ENCODE data around the gene ATP2B2. TPM values are rescaled to one million over a fixed set of nuclear protein-coding genes. Genes with fewer than 3 reads are reported as not detected.

ATP2B2 gene
- total RNA-seq, 1 experiment from 2014 or later, result not detected

- DNase-seq (ENCODE audit: low read depth), result no peak
Observed at GRCh38 chr3:10401990-10402761, 103.2 kb downstream of the ATP2B2 start.

DNA sequence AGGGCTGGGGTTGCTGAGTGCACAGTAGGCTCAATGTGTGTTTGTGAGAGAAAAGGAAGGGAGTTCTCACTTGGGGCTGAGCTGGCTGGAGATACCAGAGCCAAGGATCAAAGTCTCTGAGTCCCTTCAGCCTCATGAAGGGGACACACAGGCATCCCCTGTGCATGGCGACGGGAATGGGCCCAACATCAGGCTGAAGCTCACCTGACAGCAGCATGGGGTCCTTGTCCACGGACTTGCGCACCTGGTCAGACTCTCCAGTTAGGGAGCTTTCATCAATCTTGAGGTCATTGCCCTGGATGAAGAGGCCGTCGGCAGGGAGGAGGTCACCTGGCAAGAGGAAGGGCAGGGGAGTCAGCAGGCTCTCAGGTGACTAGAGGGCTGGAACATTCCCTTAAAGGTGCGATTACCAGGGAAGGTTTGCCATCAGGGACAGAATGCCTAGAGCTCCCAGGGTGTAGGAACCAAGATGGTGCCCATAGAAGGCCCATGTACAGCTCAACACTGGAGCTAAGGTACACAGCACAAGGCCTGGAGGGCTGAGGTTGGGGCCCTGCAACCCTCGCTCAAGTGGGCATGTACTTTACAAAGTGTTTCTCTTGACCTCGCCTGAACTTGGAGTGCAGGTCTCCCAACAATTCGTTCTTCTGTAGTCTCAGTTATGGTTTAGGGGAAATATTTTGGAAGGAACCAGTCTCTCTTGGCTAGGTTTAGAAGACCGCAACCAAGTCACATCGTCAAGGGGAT is 104.5 kb downstream of the ATP2B2 start:
- DNase-seq (ENCODE audit: low read depth), result no peak

- DNase-seq (ENCODE audit: low read depth), result no peak
Observed at GRCh38 chr3:10400050-10400748, 105.2 kb downstream of the ATP2B2 start.

DNA sequence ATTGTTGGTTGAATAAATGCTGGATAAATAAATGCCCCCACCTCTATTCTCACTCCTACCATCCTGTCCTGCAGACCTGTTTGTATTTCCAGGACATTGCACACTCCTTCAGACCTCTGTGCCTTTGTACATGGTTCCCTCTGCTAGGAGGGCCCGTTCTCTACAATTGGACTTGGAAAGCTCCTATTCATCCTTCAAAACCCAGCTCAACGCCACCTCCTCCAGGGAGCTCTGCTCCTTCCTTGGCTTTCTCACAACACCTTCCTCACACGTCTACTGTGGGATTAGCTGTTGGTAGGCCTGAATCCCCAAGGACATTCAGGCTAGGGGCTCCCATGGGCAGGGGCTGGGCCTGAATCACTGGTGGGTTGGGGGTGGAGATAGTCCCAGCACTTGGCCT is 105.8 kb downstream of the ATP2B2 start:
- no peak for DNase-seq (ENCODE audit: low read depth)

- DNase-seq (ENCODE audit: low read depth), result no peak
Observed at GRCh38 chr3:10398341-10398740, 107.0 kb downstream of the ATP2B2 start.

- no peak for DNase-seq (ENCODE audit: low read depth)
Observed at GRCh38 chr3:10397879-10398278, 107.5 kb downstream of the ATP2B2 start.

DNA sequence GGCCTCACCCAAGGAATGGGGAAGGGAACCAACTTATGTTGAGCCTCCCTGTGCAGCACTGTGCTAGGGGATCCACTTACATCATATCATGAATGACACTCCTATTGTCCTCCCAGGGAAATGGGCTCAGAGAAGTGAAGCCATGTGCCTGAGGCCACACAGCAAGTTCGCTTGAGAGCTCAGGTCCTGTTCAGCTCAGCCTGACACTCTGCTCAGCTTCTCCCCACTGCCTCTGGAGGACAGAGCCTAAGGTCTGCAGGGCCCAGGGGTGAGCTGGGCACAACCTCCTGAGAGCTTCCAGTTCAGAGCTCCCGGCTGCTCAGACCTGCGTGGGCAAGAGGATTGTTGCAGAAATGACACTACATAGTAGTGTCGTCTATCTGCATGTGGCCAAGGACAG is 108.5 kb downstream of the ATP2B2 start:
- no peak for DNase-seq (ENCODE audit: low read depth)

GRCh38 chr3:10396083-10396482 is 109.3 kb downstream of the ATP2B2 start:
- no peak for DNase-seq (ENCODE audit: low read depth)

DNA sequence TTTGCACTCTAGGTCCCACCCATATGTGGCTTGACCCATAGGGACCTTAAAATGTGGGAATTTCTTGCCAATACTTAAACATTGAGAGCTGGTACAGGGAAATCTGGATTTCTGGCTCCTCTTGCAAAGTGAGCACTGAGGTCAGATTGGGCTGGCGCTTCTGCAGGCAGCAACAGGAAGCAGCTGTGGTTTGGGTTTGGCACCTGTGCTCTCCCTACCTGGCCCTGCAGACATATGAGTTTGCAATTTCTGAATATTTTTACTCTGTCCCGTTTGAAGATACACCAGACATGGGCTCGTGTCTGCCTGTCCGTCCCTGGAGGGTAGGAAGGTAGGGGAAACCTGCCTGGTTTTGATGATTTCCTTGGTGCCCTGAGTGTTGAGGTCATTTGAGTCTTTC is 109.7 kb downstream of the ATP2B2 start:
- DNase-seq (ENCODE audit: low read depth), result no peak

DNA sequence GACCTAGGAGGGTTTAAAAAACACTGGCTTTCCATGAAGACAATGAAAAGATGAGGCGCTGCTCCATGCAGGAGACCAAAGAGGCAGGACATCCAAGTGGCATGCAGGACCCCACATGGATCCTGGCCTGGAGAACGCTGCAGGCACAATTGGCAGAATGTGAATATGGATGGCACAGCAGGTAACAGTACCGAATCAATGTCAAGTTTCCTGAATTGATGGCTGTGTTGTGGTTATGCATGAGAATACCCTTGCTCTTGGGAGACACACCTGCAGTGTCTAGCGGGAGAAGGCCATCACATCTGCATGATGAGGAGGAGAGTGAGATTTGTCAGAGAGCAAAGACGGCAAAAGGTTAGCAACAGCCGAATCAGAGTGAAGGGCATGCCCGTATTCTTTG is 110.2 kb downstream of the ATP2B2 start:
- DNase-seq (ENCODE audit: low read depth), result no peak

GRCh38 chr3:10394491-10395025 is 110.8 kb downstream of the ATP2B2 start:
- no peak for DNase-seq (ENCODE audit: low read depth)

DNA sequence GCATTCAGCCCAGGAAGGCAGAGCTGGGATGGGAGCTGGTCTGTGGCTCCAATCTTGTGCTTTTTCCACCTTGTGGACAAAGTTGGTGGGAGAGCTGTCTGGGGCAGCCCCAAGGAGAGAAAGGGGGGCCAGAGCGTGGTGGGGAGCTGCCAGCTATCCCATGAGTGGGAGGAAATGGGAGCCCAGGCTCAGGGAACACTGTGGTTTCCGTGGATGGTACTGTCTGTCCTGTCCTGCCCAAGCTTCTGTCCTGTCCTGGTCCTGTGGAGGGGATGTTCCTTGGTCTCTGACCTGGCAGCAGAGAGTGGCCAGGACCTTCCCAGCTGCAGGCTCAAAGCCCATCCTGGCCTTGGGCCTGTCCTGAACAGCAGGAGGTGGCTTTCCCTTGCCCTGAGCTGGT is 111.9 kb downstream of the ATP2B2 start:
- DNase-seq (ENCODE audit: low read depth), result no peak

GRCh38 chr3:10392906-10393461 is 112.4 kb downstream of the ATP2B2 start:
- no peak for DNase-seq (ENCODE audit: low read depth)

GRCh38 chr3:10392244-10392643 is 113.1 kb downstream of the ATP2B2 start:
- no peak for DNase-seq (ENCODE audit: low read depth)

GRCh38 chr3:10391391-10391790 is 114.0 kb downstream of the ATP2B2 start:
- DNase-seq (ENCODE audit: low read depth), result no peak

- DNase-seq (ENCODE audit: low read depth), result no peak
Observed at GRCh38 chr3:10390641-10391373, 114.6 kb downstream of the ATP2B2 start.

DNA sequence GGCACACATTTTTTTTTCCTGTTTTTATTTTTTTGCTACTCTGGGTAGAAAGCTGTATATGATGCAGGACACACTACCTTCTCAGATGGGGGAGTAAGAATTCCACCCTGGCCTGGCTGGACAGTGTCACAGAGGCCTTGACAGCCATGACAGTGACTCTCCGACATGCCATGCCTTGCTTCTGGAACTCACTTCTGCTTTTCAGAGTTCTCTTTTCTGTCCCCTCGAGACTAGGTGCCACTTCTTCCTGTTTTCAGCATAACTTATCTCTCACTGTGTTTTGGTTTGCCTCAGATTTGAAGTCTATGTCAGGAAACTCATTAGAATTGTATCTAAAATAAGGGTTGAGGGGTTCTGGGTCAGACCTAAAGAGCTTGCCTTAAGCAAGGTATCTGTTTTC is 115.4 kb downstream of the ATP2B2 start:
- no peak for DNase-seq (ENCODE audit: low read depth)

- DNase-seq (ENCODE audit: low read depth), result no peak
Observed at GRCh38 chr3:10389339-10389738, 116.0 kb downstream of the ATP2B2 start.

GRCh38 chr3:10387881-10388609 is 117.3 kb downstream of the ATP2B2 start:
- DNase-seq (ENCODE audit: low read depth), result no peak

DNA sequence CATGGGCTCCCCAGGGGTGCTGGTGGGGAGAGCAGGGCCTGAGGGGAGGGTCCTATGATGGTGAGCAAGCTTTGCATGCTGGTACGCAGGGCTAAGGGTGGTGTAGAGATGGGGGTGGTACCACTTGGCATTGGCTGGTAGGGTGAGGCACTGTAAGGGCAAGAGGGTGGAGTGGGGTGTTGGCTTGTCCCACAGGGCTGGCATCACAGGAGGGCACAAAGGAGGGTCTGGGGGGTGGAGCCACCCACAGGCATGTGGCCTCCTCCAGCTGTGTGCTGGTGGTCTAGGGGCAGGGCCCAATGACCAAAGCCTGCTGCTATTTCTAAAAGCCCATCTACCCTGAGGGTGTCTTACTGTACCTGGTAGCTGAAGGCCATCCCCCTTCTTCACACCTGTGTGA is 119.3 kb downstream of the ATP2B2 start:
- DNase-seq (ENCODE audit: low read depth), result no peak

Data from LHCN-M2 (cell line).